ENCODE measurements around the gene ZNF382.
"Not testable (repeated sequence)": the region's sequence is repeated elsewhere in the genome, so short reads cannot be mapped to it uniquely, and the experiment has no call there.

The ZNF382 gene

GRCh38 chr19:36577271-36577996 lies 27.7 kb upstream of the ZNF382 start:
- H3K14ac ChIP-seq (ENCODE audit: low read length), result no peak overlapping the region
- peaks cover 2 to 3% of the 10 kb centered on the region in 2 donors for H3K4me1 ChIP-seq (ENCODE audit: control insufficient read depth in 2 of 2, insufficient read depth in 1 of 2, low read depth in 1 of 2, low read length in 2 of 2)
- H3K4ac ChIP-seq (ENCODE audit: low read length), result no peak overlapping the region
- peaks cover 0 to 70% of the 10 kb centered on the region in 2 donors for H3K9me3 ChIP-seq (replicated peaks in 1 of 2; ENCODE audit: control insufficient read depth in 2 of 2, insufficient read depth in 1 of 2, low read depth in 1 of 2, low read length in 2 of 2)
- H3K18ac ChIP-seq (ENCODE audit: low read length), result no peak overlapping the region
- H3K4me3 ChIP-seq (ENCODE audit: low read length in 2 of 2), result no peak overlapping the region
- H4K8ac ChIP-seq (ENCODE audit: low read depth, low read length), result no peak overlapping the region
- no peak overlapping the region for H2BK5ac ChIP-seq (ENCODE audit: low read length)
- no peak overlapping the region for H2BK15ac ChIP-seq (ENCODE audit: low read length)
- no peak overlapping the region for H4K91ac ChIP-seq (ENCODE audit: low read depth, low read length, poor library complexity)
- no peak overlapping the region for H3K4me2 ChIP-seq (ENCODE audit: insufficient read depth, low read length, poor library complexity, severe bottlenecking)
- H3K9ac ChIP-seq (ENCODE audit: low read depth, low read length, poor library complexity), result no peak overlapping the region
- H3K79me1 ChIP-seq (ENCODE audit: low read depth, low read length), result peaks cover 4% of the 10 kb centered on the region
- no peak overlapping the region for H2BK12ac ChIP-seq (ENCODE audit: low read length)
- no CpG with 5 or more reads among the region's 3 CpGs for WGBS, 2 donors (ENCODE audit: extremely low coverage in 2 of 2, insufficient read length in 2 of 2, insufficient replicate concordance in 1 of 2)
- H2AK5ac ChIP-seq (ENCODE audit: low read depth, low read length), result no peak overlapping the region
- H2AFZ ChIP-seq (ENCODE audit: low read length), result no peak overlapping the region
- no peaks in the 10 kb centered on the region for H3K27me3 ChIP-seq (ENCODE audit: control insufficient read depth in 3 of 3, insufficient read depth in 3 of 3, low read depth in 1 of 3, low read length in 3 of 3)
- no peak overlapping the region for H3K23ac ChIP-seq (ENCODE audit: low read depth, low read length, poor library complexity)
- no peak overlapping the region for H3K27ac ChIP-seq (replicated peaks; ENCODE audit: low read length)
- H3K36me3 ChIP-seq (replicated peaks in 1 of 2; ENCODE audit: control insufficient read depth in 2 of 2, insufficient read depth in 2 of 2, low read length in 2 of 2), result peaks cover 17 to 73% of the 10 kb centered on the region in 2 donors
- no peak for DNase-seq (ENCODE audit: low spot score)
- H2BK120ac ChIP-seq (ENCODE audit: low read depth, low read length), result no peak overlapping the region

DNA sequence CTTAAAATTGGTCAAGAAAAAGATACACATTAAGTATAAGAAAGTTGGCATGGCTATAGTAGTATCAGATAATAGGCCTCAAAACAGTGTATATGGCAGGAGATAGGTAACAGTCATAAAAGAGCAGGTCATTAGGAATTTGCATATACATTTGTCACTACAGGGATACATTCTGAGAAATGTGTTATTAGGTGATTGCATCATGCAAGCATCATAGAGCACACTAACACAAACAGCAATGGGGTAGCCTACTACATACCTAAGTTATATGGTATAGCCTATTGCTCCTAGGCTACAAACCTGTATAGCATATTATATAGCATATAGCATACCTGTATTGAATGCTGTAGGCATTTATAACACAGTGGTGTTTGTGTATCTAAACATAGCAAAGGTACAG lies 25.9 kb upstream of the ZNF382 start:
- Histone ChIP-seq H3K9me3 (replicated peaks in 1 of 2; ENCODE audit: control insufficient read depth in 2 of 2, insufficient read depth in 1 of 2, low read depth in 1 of 2, low read length in 2 of 2) (peaks cover 0 to 86% of the 10 kb centered on the region in 2 donors), H3K18ac (ENCODE audit: low read length) (no peak overlapping the region), H3K9ac (ENCODE audit: low read depth, low read length, poor library complexity) (no peak overlapping the region), H3K4ac (ENCODE audit: low read length) (no peak overlapping the region), H3K4me2 (ENCODE audit: insufficient read depth, low read length, poor library complexity, severe bottlenecking) (no peak overlapping the region), H3K27ac (replicated peaks; ENCODE audit: low read length) (no peak overlapping the region), H2BK12ac (ENCODE audit: low read length) (no peak overlapping the region), H2AFZ (ENCODE audit: low read length) (no peak overlapping the region), H3K79me1 (ENCODE audit: low read depth, low read length) (no peaks in the 10 kb centered on the region), H3K14ac (ENCODE audit: low read length) (no peak overlapping the region), H4K8ac (ENCODE audit: low read depth, low read length) (no peak overlapping the region), H2BK120ac (ENCODE audit: low read depth, low read length) (no peak overlapping the region), H3K4me1 (ENCODE audit: control insufficient read depth in 2 of 2, insufficient read depth in 1 of 2, low read depth in 1 of 2, low read length in 2 of 2) (peaks cover 2% of the 10 kb centered on the region in 2 donors), H4K91ac (ENCODE audit: low read depth, low read length, poor library complexity) (no peak overlapping the region), H2BK5ac (ENCODE audit: low read length) (no peak overlapping the region), H3K23ac (ENCODE audit: low read depth, low read length, poor library complexity) (no peak overlapping the region), H2BK15ac (ENCODE audit: low read length) (no peak overlapping the region), H3K36me3 (replicated peaks in 1 of 2; ENCODE audit: control insufficient read depth in 2 of 2, insufficient read depth in 2 of 2, low read length in 2 of 2) (peaks cover 17 to 91% of the 10 kb centered on the region in 2 donors), H3K27me3 (ENCODE audit: control insufficient read depth in 3 of 3, insufficient read depth in 3 of 3, low read depth in 1 of 3, low read length in 3 of 3) (no peaks in the 10 kb centered on the region), H2AK5ac (ENCODE audit: low read depth, low read length) (no peak overlapping the region), H3K4me3 (ENCODE audit: low read length in 2 of 2) (no peak overlapping the region)
- no peak for DNase-seq (ENCODE audit: low spot score)

DNA sequence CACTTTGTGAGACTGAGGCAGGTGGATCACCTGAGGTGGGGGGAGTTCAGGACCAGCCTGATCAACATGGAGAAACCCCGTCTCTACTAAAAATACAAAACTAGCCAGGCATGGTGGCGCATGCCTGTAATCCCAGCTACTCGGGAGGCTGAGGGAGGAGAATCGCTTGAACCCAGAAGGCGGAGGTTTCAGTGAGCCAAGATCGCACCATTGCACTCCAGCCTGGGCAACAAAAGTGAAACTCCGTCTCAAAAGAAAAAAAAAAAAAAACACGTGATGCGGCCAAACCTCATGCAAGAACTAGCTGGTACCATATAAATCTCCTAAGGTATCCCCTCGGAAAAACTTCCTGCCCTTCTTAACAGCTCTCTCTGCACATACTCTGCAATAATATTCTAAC lies 2.4 kb upstream of the ZNF382 start:
- H3K4ac ChIP-seq (ENCODE audit: low read length); H3K14ac ChIP-seq (ENCODE audit: low read length); H3K4me2 ChIP-seq (ENCODE audit: insufficient read depth, low read length, poor library complexity, severe bottlenecking); H2BK15ac ChIP-seq (ENCODE audit: low read length); H2BK5ac ChIP-seq (ENCODE audit: low read length); H3K4me1 ChIP-seq (ENCODE audit: control insufficient read depth in 2 of 2, insufficient read depth in 1 of 2, low read depth in 1 of 2, low read length in 2 of 2); H3K9ac ChIP-seq (ENCODE audit: low read depth, low read length, poor library complexity); H4K8ac ChIP-seq (ENCODE audit: low read depth, low read length); H3K18ac ChIP-seq (ENCODE audit: low read length); DNase-seq (ENCODE audit: low spot score); H4K91ac ChIP-seq (ENCODE audit: low read depth, low read length, poor library complexity); H3K4me3 ChIP-seq (ENCODE audit: low read length in 2 of 2); H2BK120ac ChIP-seq (ENCODE audit: low read depth, low read length); H3K79me1 ChIP-seq (ENCODE audit: low read depth, low read length); H2AK5ac ChIP-seq (ENCODE audit: low read depth, low read length); H3K27ac ChIP-seq (replicated peaks; ENCODE audit: low read length); H3K27me3 ChIP-seq (ENCODE audit: control insufficient read depth in 3 of 3, insufficient read depth in 3 of 3, low read depth in 1 of 3, low read length in 3 of 3); H2AFZ ChIP-seq (ENCODE audit: low read length); H3K23ac ChIP-seq (ENCODE audit: low read depth, low read length, poor library complexity); H2BK12ac ChIP-seq (ENCODE audit: low read length): not testable (repeated sequence)
- Histone ChIP-seq H3K36me3 (replicated peaks in 1 of 2; ENCODE audit: control insufficient read depth in 2 of 2, insufficient read depth in 2 of 2, low read length in 2 of 2) (peaks cover 0 to 16% of the 10 kb centered on the region in 2 donors), H3K9me3 (replicated peaks in 1 of 2; ENCODE audit: control insufficient read depth in 2 of 2, insufficient read depth in 1 of 2, low read depth in 1 of 2, low read length in 2 of 2) (peaks cover 0 to 29% of the 10 kb centered on the region in 2 donors)
- no CpG with 5 or more reads among the region's 10 CpGs for WGBS, 2 donors (ENCODE audit: extremely low coverage in 2 of 2, insufficient read length in 2 of 2, insufficient replicate concordance in 1 of 2)

DNA sequence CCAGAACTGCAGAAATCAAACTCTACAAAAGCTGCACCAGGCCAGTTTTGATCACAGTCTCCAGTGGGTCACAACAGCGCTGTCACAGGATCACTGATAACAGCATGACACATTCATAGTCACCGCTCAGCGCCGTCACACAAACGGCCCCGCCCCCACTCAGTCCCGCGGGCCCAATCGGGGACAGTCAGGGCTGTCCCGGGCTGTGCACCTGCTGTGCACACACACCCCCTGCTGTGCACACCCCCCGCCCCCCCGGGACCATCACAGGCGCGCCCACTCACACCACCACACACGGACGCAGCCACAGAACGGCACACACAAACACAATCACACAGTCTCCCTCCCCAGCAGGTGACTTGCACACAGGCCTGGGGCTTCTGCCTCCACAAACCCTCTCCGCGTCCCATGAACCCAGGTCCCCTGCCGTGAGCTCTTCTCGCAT lies 435 bp upstream of the ZNF382 start:
- Histone ChIP-seq H3K14ac (ENCODE audit: low read length) (no peak overlapping the region), H4K8ac (ENCODE audit: low read depth, low read length) (no peak overlapping the region), H3K4ac (ENCODE audit: low read length) (no peak overlapping the region), H2AFZ (ENCODE audit: low read length) (peak overlapping the region; percentile 99), H3K27me3 (ENCODE audit: control insufficient read depth in 3 of 3, insufficient read depth in 3 of 3, low read depth in 1 of 3, low read length in 3 of 3) (no peaks in the 10 kb centered on the region), H3K4me2 (ENCODE audit: insufficient read depth, low read length, poor library complexity, severe bottlenecking) (peak overlapping the region; percentile 80), H4K91ac (ENCODE audit: low read depth, low read length, poor library complexity) (no peak overlapping the region), H3K4me3 (ENCODE audit: low read length in 2 of 2) (peak overlapping the region; percentile 91 to 99), H3K27ac (replicated peaks; ENCODE audit: low read length) (no peak overlapping the region), H3K4me1 (ENCODE audit: control insufficient read depth in 2 of 2, insufficient read depth in 1 of 2, low read depth in 1 of 2, low read length in 2 of 2) (peaks cover 3 to 10% of the 10 kb centered on the region in 2 donors), H3K79me1 (ENCODE audit: low read depth, low read length) (peaks cover 3% of the 10 kb centered on the region), H3K23ac (ENCODE audit: low read depth, low read length, poor library complexity) (no peak overlapping the region), H3K36me3 (replicated peaks in 1 of 2; ENCODE audit: control insufficient read depth in 2 of 2, insufficient read depth in 2 of 2, low read length in 2 of 2) (peaks cover 2 to 33% of the 10 kb centered on the region in 2 donors), H2AK5ac (ENCODE audit: low read depth, low read length) (no peak overlapping the region), H2BK5ac (ENCODE audit: low read length) (no peak overlapping the region), H3K9me3 (replicated peaks in 1 of 2; ENCODE audit: control insufficient read depth in 2 of 2, insufficient read depth in 1 of 2, low read depth in 1 of 2, low read length in 2 of 2) (peaks cover 0 to 45% of the 10 kb centered on the region in 2 donors), H3K18ac (ENCODE audit: low read length) (peak overlapping the region; percentile 80), H2BK12ac (ENCODE audit: low read length) (no peak overlapping the region), H2BK15ac (ENCODE audit: low read length) (no peak overlapping the region), H3K9ac (ENCODE audit: low read depth, low read length, poor library complexity) (peak overlapping the region; percentile 89), H2BK120ac (ENCODE audit: low read depth, low read length) (no peak overlapping the region)
- DNase-seq (ENCODE audit: low spot score), result no peak
- no CpG with 5 or more reads among the region's 21 CpGs for WGBS, 2 donors (ENCODE audit: extremely low coverage in 2 of 2, insufficient read length in 2 of 2, insufficient replicate concordance in 1 of 2)

Measured in neuronal stem cell (in vitro differentiated cells).